Activated naive CD4-positive, alpha-beta T cell (primary cell): ENCODE measurements around the gene CDY2A.
"Not testable (repeated sequence)": the region's sequence is repeated elsewhere in the genome, so short reads cannot be mapped to it uniquely, and the experiment has no call there.

Experiments used
- DNase-seq, 4 experiments: peaks; one replicate each; lab custom pipeline; 2025; lab: John Stamatoyannopoulos, UW

Gene CDY2A, protein sequence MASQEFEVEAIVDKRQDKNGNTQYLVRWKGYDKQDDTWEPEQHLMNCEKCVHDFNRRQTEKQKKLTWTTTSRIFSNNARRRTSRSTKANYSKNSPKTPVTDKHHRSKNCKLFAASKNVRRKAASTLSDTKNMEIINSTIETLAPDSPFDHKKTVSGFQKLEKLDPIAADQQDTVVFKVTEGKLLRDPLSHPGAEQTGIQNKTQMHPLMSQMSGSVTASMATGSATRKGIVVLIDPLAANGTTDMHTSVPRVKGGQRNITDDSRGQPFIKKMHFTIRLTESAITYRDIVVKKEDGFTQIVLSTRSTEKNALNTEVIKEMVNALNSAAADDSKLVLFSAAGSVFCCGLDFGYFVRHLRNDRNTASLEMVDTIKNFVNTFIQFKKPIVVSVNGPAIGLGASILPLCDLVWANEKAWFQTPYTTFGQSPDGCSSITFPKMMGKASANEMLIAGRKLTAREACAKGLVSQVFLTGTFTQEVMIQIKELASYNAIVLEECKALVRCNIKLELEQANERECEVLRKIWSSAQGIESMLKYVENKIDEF

DNA sequence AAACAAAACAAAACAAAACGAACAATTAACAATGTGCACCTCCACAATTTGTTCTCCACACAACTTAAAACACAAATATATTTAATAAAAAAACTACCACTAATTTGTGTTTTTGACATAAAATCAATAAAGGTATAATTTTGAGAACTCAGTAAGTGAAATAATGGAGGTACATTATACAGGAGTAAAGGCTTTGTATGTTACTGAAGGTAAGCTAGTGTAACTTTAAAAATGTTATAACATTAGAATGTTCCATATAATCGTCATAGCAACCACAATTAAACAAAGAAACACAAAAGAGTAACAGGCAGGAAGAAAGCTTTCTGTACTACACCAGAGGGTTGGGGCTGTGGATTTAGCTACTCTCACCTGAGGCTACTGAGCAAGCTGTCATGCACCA, at the start of gene CDY2A:
Gene CDY2A (plus strand): TSS at position 301 of the 400 bp plus-strand sequence. CDS start 328 bp downstream, outside the sequence.
- not testable (repeated sequence) for DNase-seq

- DNase-seq: not testable (repeated sequence)
These were observed 28.0 kb upstream of the CDY2A start for GRCh38 chrY:17997586-17997985.

DNA sequence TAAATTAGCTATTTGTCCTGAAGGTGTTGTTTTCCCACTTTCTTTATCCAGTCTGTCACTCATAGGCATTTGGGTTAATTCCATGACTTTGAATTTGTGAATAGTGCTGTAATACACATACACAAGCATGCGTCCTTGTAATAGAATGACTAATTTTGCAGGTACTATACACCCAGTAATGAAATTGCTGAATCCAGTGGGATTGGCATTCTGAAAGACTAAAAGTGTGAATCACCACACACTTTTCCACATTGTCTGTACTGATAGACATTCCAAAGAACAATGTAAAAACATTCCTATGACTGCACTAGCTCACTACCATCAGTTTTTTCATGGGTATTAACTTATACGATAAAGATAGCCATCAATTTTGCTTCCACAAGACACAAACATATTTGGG, 27.3 kb upstream of the CDY2A start:
- not testable (repeated sequence) for DNase-seq

DNA sequence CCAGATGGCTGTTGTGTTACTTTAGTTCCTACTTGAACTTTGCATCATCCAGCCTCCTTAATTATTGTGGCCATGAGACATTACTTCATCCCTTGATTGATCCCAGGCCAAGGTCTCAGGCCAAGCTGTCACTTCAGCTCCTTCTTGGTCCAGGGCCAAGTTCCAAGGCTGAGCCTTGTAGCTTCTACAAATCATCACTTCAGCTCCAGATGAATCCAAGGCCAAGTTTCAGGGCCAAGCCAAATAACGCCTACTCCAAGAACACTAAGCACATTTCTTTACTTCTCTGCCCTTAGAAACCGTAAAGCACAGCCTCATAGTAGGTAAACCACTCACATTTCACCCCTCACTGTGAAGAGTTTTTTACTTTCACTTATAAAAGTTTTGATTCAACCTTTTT, 1.7 kb upstream of the CDY2A start:
- DNase-seq: not testable (repeated sequence)

GRCh38 chrY:18028845-18029244, 3.3 kb downstream of the CDY2A start:
- not testable (repeated sequence) for DNase-seq

DNA sequence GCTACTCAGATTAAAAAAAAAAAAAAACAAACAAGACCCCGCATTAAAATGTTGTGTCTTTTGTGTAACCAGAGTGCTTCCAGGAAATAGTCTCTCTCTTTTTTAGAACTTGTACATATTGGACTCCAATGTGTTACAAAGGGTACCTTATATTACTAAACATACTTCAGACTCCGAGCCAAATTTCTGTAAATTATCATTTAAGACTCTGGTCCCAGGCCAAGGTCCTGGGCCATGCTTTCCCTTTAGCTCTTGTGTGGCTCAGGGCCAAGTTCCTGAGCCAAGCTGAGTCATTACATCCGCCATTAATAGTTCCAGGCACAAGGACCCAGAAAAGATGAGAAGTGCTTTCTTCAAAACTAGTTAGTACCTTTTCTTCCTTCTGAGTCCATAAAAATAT, 4.6 kb downstream of the CDY2A start:
- DNase-seq: not testable (repeated sequence)

- not testable (repeated sequence) for DNase-seq
These were observed 8.7 kb downstream of the CDY2A start for GRCh38 chrY:18034100-18034814.

DNA sequence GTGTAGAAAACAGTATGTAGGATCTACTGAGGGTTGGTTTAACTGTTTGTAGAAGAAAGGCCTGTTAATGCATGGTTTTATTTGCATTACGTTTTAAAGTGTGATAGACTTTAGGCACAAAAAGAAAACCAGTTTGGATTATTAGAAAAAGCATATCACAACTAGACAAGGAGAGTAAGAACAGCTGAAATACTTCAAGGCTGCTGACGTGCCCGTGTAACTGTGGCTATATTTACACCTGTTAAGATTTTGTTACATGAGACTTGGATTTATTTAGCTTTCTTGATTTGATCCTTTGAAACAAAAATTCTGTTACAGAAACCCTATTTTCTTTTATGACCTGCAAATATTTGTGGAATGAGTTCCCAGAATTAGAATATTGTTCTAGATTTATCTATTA, 9.3 kb downstream of the CDY2A start:
- DNase-seq: not testable (repeated sequence)

DNA sequence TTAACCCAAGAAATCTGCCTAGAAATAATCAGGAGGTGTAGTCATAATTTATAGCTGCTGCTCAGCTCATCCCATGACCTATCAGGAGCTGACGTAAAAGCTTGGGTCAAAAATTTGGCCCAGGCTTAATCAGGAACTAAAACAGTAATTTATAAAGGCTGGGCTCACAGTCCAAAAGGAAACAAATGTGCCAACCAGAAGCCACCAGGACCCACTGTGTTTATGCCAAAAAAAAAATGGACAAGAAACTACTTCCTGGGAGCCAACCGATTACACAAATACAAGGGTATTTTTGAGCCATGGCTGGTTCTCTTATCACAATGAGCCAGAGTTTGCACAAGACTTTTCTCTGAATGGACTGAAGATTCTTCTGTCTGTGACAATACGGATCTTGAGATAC, 19.4 kb downstream of the CDY2A start:
- not testable (repeated sequence) for DNase-seq

DNA sequence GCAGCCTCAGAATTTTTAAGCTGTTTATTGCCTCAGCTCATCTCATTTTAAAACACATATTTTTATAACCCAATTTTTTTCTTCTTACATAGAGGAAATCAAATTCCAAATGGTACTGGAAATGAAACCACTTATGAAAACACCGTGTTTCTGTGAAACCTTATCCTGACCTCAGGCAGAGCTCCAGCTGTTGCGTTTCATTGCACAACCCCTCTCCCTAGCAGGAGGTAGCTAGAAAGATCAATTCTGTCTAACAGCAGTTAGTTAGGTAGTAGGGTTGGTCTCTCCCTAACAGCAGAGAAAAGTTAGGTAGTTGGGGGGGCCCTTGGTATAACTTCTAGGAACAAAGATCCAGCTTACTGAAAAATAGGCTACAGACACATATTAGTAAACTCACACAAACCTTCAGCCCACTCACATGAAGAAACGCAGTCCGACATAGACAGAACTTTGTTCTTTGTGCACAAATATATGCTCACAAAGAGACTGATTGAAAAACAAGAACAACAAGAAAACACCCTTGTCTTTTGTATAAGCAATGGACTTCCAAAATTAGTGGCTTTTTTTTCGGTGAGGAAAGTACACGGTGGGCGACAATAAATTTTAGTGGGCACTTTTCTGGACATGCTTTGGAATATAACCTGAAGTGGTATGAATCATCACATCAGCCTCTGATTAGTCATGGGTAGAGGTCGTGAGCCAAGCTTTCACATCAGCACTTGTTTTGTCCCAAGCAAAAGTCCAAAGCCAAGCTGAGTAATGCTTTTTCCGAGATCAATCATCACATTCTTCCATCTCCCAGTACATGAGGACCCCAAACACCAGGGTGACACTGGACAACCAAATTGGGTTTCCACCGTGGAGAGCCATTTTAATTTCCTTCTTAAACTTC, 22.8 kb downstream of the CDY2A start:
- not testable (repeated sequence) for DNase-seq

- DNase-seq: not testable (repeated sequence)
These were observed 23.5 kb downstream of the CDY2A start for GRCh38 chrY:18049061-18049460.

DNA sequence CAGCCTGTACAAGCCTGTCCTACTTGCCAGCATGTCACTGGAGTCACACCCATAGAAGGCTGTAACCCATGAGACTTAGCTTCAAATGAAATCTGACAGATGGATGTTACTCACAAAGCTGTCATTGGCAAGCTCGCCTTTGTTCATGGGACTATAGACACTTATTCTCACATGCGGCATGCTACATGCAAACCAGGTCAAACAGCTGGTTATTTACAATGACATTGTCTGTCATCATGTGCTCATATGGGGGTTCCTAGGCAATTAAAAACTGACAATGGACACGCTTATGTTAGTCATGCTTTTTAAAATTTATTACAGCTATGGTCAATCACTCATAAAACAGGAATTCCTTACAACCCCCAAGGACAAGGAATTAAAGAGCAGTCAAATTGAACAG, 30.9 kb downstream of the CDY2A start:
- not testable (repeated sequence) for DNase-seq

GRCh38 chrY:18073464-18073863, 47.9 kb downstream of the CDY2A start:
- not testable (repeated sequence) for DNase-seq
